Panc1 (cell line): ENCODE measurements around the gene HMGN3.

Experiments used
- CTCF ChIP-seq: fragments of 450-650 bp; IDR thresholded peaks from 2 replicates; pipeline ENCODE4 v1.5.1; 2017; ENCODE audit warnings: mild to moderate bottlenecking
- POLR2AphosphoS5 ChIP-seq: IDR thresholded peaks from 2 replicates; pipeline ENCODE4 v1.6.1; 2012; ENCODE audit warnings: mild to moderate bottlenecking, low read depth, low read length, moderate library complexity
- REST ChIP-seq, 2 experiments: IDR thresholded peaks; 2 replicates each; pipeline ENCODE4 v1.6.1; 2011 to 2012; ENCODE audit warnings: low read depth in 2 of 2, control low read depth in 1 of 2, low read length in 1 of 2, mild to moderate bottlenecking in 1 of 2, moderate library complexity in 1 of 2; ENCODE audit not compliant: insufficient read depth in 1 of 2
- SIN3A ChIP-seq: IDR thresholded peaks from 2 replicates; pipeline ENCODE4 v1.6.1; 2012; ENCODE audit warnings: low read depth, mild to moderate bottlenecking, low read length, moderate library complexity, borderline replicate concordance; ENCODE audit not compliant: insufficient read depth
- TCF7L2 ChIP-seq: IDR thresholded peaks from 2 replicates; pipeline ENCODE4 v1.6.1; 2011; ENCODE audit warnings: mild to moderate bottlenecking, low read depth, low read length, inconsistent platforms

- TF ChIP-seq CTCF (no peak), REST (IDR thresholded peaks at IDR 0.05; ENCODE audit: insufficient read depth in 1 of 2, low read depth in 2 of 2, low read length in 1 of 2) (no peak), POLR2AphosphoS5 (no peak), SIN3A (no peak), TCF7L2 (no peak)
Observed at GRCh38 chr6:79157961-79158644, 76.4 kb downstream of the HMGN3 start.
